HepG2 (cell line): ENCODE results near the gene RLN3.

Experiments used
- CTCF ChIP-seq: sonication (generic); formaldehyde crosslinking; IDR thresholded peaks from 2 replicates; pipeline ENCODE4 v1.5.0; 2020; ENCODE audit warnings: mild to moderate bottlenecking, missing genetic modification reagents, moderate library complexity
- JUND ChIP-seq: sonication (generic); formaldehyde crosslinking; IDR thresholded peaks from 2 replicates; pipeline ENCODE4 v1.8.0; 2022; ENCODE audit warnings: mild to moderate bottlenecking, missing genetic modification reagents
- NCOA2 ChIP-seq: sonication (generic); formaldehyde crosslinking; IDR thresholded peaks from 2 replicates; pipeline ENCODE4 v1.8.0; 2022; ENCODE audit warnings: inconsistent platforms
- ZFP62 ChIP-seq: sonication (generic); formaldehyde crosslinking; IDR thresholded peaks from 2 replicates; pipeline ENCODE4 v1.4.0; 2020; ENCODE audit warnings: missing genetic modification reagents
- ZKSCAN1 ChIP-seq: fragments of 150-350 bp; IDR thresholded peaks from 2 replicates; pipeline ENCODE4 v1.6.1; 2014; ENCODE audit warnings: low read length
- ZSCAN5A ChIP-seq: sonication (generic); formaldehyde crosslinking; IDR thresholded peaks from 2 replicates; pipeline ENCODE4 v1.8.0; 2022; ENCODE audit warnings: mild to moderate bottlenecking, missing genetic modification reagents, borderline replicate concordance

GRCh38 chr19:14004619-14005348 is 23.2 kb upstream of the RLN3 start:
- TF ChIP-seq JUND (CRISPR knock-in tag): no peak
- no peak for TF ChIP-seq ZKSCAN1
- TF ChIP-seq CTCF (CRISPR knock-in tag): no peak
- no peak for TF ChIP-seq ZSCAN5A
- TF ChIP-seq NCOA2 (CRISPR knock-in tag): no peak
- TF ChIP-seq ZFP62 (CRISPR knock-in tag): no peak
